Right lobe of liver (tissue), 4 donors: ENCODE data around the gene CER1.

Experiments used
- POLR2A ChIP-seq: fragments of 450-650 bp; IDR thresholded peaks from one replicate; pipeline ENCODE4 v1.6.1; 2017; ENCODE audit warnings: antibody characterized with exemption, mild to moderate bottlenecking
- TF ChIP-seq, protein P1 (sequence below), 4 donors: fragments of 200-600 bp in 3 of 4; fragments of 450-650 bp in 1 of 4; IDR thresholded peaks; one replicate each; pipeline versions ENCODE4 v1.5.1 to v1.8.0; 2016 to 2022; ENCODE audit warnings: antibody characterized with exemption in 4 of 4, mild to moderate bottlenecking in 2 of 4
- donor health status: DM: no; HTN: no; CAD: no.
- donor health status: DM: no; HTN: no; CAD: no.
- donor health status: DM: no; HTN: yes; CAD: no.

DNA sequence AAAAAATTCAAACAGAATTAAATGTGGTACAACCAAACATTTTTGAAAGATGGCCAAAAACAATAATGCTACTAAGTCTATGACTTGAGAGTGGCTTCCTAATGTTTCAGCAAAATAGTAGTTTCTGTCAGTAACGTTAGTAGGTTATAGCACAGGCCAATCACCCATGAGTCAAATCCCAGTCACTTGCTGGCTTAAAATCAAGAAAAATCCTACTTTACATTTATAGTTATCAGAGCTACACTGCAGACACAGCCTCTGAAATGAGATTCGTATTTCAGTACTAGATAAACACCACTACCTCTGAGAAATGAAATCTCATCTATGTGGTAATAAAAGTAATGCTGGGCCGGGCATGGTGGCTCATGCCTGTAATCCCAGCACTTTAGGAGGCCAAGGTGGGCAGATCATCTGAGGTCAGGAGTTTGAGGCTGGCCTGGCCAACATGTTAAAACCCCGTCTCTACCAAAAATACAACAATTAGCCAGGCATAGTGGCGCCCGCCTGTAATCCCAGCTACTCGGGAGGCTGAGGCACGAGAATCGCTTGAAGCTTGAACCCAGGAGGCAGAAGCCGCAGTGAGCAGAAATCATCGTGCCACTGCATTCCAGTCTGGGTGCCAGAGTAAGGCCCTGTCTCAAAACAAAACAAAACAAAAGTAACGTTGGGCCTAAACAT is 35.4 kb downstream of the CER1 start:
- no peak for TF ChIP-seq POLR2A
- TF ChIP-seq, protein P1, sequence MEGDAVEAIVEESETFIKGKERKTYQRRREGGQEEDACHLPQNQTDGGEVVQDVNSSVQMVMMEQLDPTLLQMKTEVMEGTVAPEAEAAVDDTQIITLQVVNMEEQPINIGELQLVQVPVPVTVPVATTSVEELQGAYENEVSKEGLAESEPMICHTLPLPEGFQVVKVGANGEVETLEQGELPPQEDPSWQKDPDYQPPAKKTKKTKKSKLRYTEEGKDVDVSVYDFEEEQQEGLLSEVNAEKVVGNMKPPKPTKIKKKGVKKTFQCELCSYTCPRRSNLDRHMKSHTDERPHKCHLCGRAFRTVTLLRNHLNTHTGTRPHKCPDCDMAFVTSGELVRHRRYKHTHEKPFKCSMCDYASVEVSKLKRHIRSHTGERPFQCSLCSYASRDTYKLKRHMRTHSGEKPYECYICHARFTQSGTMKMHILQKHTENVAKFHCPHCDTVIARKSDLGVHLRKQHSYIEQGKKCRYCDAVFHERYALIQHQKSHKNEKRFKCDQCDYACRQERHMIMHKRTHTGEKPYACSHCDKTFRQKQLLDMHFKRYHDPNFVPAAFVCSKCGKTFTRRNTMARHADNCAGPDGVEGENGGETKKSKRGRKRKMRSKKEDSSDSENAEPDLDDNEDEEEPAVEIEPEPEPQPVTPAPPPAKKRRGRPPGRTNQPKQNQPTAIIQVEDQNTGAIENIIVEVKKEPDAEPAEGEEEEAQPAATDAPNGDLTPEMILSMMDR (IDR thresholded peaks at IDR 0.05), result no peak
